Kidney epithelial cell (primary cell): ENCODE measurements around the gene PPP1R27. TPM values are rescaled to one million over a fixed set of nuclear protein-coding genes. Genes with fewer than 3 reads are reported as not detected.
A peak's percentile ranks its signal among the peaks of the same experiment; 100 is the strongest.

Experiments
- DNase-seq: peaks from one replicate; pipeline ENCODE4 v3.0.0-alpha.2; 2010; ENCODE audit warnings: low read depth
- H3K27me3 ChIP-seq: 2 replicates; pipeline ENCODE4 v1.6.0; 2011; ENCODE audit warnings: low read length; ENCODE audit not compliant: control insufficient read depth, insufficient read depth
- H3K36me3 ChIP-seq: 2 replicates; pipeline ENCODE4 v1.5.1; 2011; ENCODE audit warnings: low read length; ENCODE audit not compliant: control insufficient read depth, insufficient read depth
- H3K4me3 ChIP-seq: 2 replicates; pipeline ENCODE4 v1.5.1; 2011; ENCODE audit warnings: low read depth, mild to moderate bottlenecking, control low read depth, low read length
- total RNA-seq: library from RNA; depleted of rRNA; stranded (reverse); fragments of >200 nt; gene quantifications from 2 replicates; pipeline ENCODE4 v1.2.3, GENCODE V29; 2015
- TF ChIP-seq, protein P1 (sequence below): IDR thresholded peaks from 2 replicates; pipeline ENCODE4 v1.5.1; 2011; ENCODE audit warnings: mild to moderate bottlenecking, moderate library complexity, low read length, control low read depth, inconsistent platforms; ENCODE audit not compliant: insufficient read depth, poor library complexity, severe bottlenecking

The PPP1R27 gene
- total RNA-seq, 1 donor from 2014 or later: 0.38 TPM

DNA sequence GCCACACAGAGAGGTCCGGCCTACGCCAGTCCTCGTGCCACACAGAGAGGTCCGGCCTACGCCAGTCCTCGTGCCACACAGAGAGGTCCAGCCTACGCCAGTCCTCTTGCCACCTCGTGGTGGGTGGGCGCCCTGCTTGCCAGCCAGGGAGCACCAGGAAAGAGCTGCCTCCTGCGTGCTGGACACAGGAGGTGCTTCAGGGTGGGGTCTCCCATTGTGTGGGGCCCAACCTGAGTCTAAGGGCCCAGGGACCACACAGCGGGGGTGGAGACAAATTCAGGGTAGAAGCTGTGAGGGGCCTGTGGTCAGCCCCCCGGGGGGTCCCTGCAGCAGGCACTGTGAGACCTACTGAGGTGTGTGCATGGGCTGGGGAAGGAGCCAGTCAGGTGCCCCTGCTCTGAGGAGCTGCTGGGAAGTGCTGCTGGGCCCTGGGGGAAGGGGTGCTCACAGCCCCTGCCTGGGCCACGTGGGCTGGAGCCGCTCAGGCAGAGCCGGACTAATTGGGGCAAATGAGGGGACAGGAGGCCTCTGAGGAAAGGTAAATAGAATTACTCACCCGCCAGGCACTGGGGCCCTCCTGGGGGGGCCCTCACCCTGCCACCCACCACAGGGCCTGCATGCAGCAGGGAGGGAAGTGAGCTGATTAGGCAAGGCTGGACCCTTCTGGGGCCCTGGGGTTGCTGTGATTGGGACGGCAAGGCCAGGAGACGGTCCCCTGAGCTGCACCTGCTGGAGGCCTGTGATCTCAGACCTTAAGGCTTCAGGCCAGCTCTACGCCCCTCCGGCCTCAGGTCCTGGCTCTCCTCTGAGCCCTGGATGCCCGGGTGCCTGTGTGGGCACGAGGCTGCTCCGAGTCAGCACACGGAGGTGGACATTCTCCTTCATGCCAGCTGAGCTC, 19.9 kb downstream of the PPP1R27 start:
- TF ChIP-seq, protein P1, sequence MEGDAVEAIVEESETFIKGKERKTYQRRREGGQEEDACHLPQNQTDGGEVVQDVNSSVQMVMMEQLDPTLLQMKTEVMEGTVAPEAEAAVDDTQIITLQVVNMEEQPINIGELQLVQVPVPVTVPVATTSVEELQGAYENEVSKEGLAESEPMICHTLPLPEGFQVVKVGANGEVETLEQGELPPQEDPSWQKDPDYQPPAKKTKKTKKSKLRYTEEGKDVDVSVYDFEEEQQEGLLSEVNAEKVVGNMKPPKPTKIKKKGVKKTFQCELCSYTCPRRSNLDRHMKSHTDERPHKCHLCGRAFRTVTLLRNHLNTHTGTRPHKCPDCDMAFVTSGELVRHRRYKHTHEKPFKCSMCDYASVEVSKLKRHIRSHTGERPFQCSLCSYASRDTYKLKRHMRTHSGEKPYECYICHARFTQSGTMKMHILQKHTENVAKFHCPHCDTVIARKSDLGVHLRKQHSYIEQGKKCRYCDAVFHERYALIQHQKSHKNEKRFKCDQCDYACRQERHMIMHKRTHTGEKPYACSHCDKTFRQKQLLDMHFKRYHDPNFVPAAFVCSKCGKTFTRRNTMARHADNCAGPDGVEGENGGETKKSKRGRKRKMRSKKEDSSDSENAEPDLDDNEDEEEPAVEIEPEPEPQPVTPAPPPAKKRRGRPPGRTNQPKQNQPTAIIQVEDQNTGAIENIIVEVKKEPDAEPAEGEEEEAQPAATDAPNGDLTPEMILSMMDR: no peak
- peaks cover 25% of the 10 kb centered on the region for H3K27me3 ChIP-seq
- peak; percentile 47 for DNase-seq

DNA sequence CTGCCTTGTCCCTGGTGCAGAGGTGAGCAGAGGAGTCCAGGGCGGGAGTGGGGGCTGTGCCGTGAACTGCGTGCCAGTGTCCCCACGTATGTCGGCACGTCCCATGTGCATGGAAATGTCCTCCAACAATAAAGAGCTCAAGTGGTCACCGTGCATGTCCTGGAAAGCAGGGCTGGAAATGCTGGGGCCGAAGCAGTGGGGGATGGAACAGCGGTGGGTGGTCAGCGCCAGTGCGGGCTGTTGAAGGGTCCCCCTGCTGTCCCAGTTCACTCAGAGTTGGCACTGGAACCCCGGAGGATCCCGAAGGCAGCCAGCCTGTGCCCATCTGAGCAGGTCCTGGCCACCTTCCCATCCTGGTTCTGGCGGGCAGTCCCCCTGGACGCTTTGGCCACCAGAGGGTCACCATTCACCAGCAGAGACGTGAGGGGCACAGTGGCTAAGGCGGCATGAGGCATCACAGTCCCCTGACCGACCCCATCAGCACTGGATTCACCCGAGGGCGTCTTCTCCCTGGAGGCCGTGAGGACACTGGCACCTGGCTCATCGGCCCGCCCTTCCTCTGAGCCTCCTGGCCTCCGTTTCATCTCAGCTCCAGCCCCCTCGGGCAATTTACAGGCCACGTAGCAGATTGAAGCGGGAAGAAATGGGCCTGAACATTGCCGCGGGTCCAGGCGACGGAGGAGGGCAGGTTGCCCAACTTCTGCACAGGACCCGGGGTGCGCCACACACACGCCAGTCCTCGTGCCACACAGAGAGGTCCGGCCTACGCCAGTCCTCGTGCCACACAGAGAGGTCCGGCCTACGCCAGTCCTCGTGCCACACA, 20.8 kb downstream of the PPP1R27 start:
- no peak for DNase-seq
- Histone ChIP-seq H3K4me3 (no peak overlapping the region), H3K36me3 (no peaks in the 10 kb centered on the region), H3K27me3 (peaks cover 29% of the 10 kb centered on the region)
- TF ChIP-seq, protein P1: no peak

More for the DNA sequence above, 19.9 kb downstream of the PPP1R27 start:
- H3K36me3 ChIP-seq: no peaks in the 10 kb centered on the region
- H3K4me3 ChIP-seq: no peak overlapping the region

DNA sequence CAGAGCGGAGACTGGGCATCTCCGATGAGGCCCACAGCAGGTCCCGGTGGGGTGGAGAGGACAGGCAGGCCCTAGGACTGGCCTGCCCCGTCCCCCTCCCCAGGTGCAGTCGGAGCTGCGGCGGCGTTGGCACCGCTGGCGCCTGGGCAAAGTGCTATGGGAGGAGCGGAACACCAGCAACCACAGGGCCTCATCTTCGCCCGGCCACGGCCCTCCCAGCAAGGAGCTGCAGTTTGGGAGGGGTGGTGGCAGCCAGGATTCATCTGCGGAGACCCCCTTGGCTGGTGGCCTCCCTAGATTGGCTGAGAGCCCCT, 21.5 kb downstream of the PPP1R27 start:
- TF ChIP-seq, protein P1: no peak
- Histone ChIP-seq H3K4me3 (no peak overlapping the region), H3K36me3 (no peaks in the 10 kb centered on the region), H3K27me3 (peaks cover 34% of the 10 kb centered on the region)
- no peak for DNase-seq

DNA sequence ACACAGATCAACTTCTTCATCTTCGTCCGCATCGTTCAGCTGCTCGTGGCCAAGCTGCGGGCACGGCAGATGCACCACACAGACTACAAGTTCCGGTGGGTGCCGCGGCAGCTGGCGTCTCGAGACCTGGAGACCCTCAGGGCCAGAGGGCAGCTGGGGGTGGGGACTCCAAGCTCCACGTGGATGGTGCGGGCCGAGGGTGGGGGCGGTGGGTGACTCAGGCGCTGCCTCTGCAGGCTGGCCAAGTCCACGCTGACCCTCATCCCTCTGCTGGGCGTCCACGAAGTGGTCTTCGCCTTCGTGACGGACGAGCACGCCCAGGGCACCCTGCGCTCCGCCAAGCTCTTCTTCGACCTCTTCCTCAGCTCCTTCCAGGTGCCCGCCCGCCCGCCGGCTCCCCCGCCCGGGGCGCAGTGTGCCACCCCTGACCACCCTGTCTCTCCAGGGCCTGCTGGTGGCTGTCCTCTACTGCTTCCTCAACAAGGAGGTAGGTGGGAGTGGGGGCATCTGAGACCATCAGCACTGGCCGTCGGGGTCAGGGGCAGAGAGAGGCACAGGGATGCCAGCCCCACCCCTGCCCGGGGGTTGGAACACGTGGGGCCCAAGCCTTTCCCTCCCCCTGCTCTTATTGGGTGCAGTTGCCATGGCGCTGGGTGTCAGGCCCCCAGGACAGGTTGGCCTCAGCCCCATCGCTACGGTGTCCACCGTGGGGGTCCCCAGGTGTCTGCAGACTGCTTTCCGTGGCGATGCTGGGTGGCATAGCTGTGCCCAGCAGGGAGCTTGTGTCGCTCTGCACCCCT, 22.1 kb downstream of the PPP1R27 start:
- H3K27me3 ChIP-seq: peaks cover 38% of the 10 kb centered on the region
- TF ChIP-seq, protein P1: no peak
- no peak overlapping the region for H3K4me3 ChIP-seq
- no peaks in the 10 kb centered on the region for H3K36me3 ChIP-seq
- no peak for DNase-seq

DNA sequence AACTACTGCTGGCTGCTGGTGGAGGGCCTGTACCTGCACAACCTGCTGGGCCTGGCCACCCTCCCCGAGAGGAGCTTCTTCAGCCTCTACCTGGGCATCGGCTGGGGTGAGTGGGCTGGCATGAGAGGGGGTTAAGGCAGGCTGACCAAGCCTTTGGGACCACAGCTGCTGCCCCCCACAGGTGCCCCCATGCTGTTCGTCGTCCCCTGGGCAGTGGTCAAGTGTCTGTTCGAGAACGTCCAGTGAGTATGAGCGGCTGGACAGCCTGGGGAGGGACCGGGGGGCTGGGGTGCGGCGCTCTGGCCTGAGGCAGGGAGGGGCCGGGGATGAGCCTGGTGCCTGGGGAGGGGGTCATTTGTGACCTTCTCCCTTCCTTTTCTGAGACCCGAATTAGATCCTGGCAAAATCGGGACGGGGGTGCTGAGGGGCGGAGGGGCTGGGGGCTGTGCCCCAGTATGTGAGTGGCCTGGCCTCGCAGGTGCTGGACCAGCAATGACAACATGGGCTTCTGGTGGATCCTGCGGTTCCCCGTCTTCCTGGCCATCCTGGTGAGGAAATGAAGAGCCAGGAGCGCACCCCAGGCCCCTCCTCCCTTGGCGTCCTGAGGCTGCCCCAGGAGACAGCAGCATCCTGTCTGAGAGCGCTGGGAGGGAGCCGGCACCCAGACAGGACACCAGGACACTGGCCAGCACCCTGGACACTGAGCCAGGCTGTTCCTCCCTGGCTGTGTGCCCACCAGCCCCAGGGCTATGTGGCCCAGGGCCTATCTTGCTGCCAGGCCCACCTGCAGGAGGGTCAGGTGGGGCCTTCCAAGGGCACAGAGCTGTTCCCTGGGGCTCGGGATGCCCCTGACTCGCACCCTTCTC, 22.9 kb downstream of the PPP1R27 start:
- no peak for DNase-seq
- H3K4me3 ChIP-seq: no peak overlapping the region
- TF ChIP-seq, protein P1: no peak
- H3K36me3 ChIP-seq: no peaks in the 10 kb centered on the region
- H3K27me3 ChIP-seq: peaks cover 45% of the 10 kb centered on the region
